Breast epithelium (tissue), 4 donors: ENCODE measurements around the gene LDB3. TPM values are rescaled to one million over a fixed set of nuclear protein-coding genes. Genes with fewer than 3 reads are reported as not detected.

ENCODE experiments used
- DNase-seq, 2 donors: peaks; one replicate each; pipeline ENCODE4 v3.0.0-alpha.2; 2019; ENCODE audit warnings: low spot score in 2 of 2
- H3K27ac ChIP-seq, 2 donors: fragments of 200-600 bp; sonication (generic) in 1 of 2; one replicate each; pipeline ENCODE4 v1.5.1; 2016 to 2019; ENCODE audit warnings: mild to moderate bottlenecking in 1 of 2
- H3K27me3 ChIP-seq, 2 donors: fragments of 200-600 bp; sonication (generic) in 1 of 2; one replicate each; pipeline versions ENCODE4 v1.5.1 to v1.6.0; 2017 to 2019; ENCODE audit warnings: control low read depth in 1 of 2, mild to moderate bottlenecking in 1 of 2
- H3K36me3 ChIP-seq: fragments of 200-600 bp; one replicate; pipeline ENCODE4 v1.5.1; 2019
- H3K4me1 ChIP-seq, 2 donors: fragments of 200-600 bp; sonication (generic); one replicate each; pipeline ENCODE4 v1.5.1; 2016 to 2019; ENCODE audit warnings: control low read depth in 1 of 2
- H3K4me3 ChIP-seq, 3 donors: fragments of 200-600 bp; sonication (generic); 1 replicate in 2 of 3; 2 replicates in 1 of 3; pipeline ENCODE4 v1.5.1; 2016 to 2019; ENCODE audit warnings: mild to moderate bottlenecking in 3 of 3, moderate library complexity in 2 of 3
- H3K9me3 ChIP-seq, 2 donors: fragments of 200-600 bp; sonication (generic) in 1 of 2; one replicate each; pipeline ENCODE4 v1.5.1; 2016 to 2019; ENCODE audit warnings: control low read depth in 1 of 2
- CTCF ChIP-seq, 3 donors: fragments of 450-650 bp; IDR thresholded peaks; one replicate each; pipeline ENCODE4 v1.5.1; 2016 to 2017; ENCODE audit warnings: antibody characterized with exemption in 3 of 3, mild to moderate bottlenecking in 3 of 3, moderate library complexity in 3 of 3
- POLR2A ChIP-seq: fragments of 450-650 bp; IDR thresholded peaks from one replicate; pipeline ENCODE4 v1.6.1; 2016; ENCODE audit warnings: antibody characterized with exemption, mild to moderate bottlenecking, moderate library complexity
- POLR2AphosphoS5 ChIP-seq, 3 donors: sonication (generic); formaldehyde crosslinking; IDR thresholded peaks; one replicate each; pipeline ENCODE4 v1.6.1; 2017; ENCODE audit warnings: antibody characterized with exemption in 3 of 3
- intact Hi-C: fragments of 100-400 bp; cut with DNase I; formaldehyde crosslinking; loops from one replicate; pipeline ENCODE4 v1.15.1; 2023; ENCODE audit warnings: low total_unique reads
- total RNA-seq, 3 donors: library from RNA; depleted of rRNA; stranded (reverse); fragments of >200 nt; gene quantifications; one replicate each; pipeline ENCODE4 v1.1.0, GENCODE V29; 2016

Gene LDB3
- total RNA-seq, 3 donors from 2014 or later, result 0.98 to 2.9 (median 1.3) TPM

- TF ChIP-seq POLR2AphosphoS5 (IDR thresholded peaks at IDR 0.05) (no peak), POLR2A (no peak), CTCF (IDR thresholded peaks at IDR 0.05) (no peak)
- no peak for DNase-seq
- no peaks in the 10 kb centered on the region for H3K9me3 ChIP-seq
- H3K4me3 ChIP-seq, result no peak overlapping the region
- no peak overlapping the region for H3K27ac ChIP-seq
- H3K36me3 ChIP-seq, result no peaks in the 10 kb centered on the region
- no peaks in the 10 kb centered on the region for H3K4me1 ChIP-seq
- intact Hi-C loops, result no loop called here
- no peaks in the 10 kb centered on the region for H3K27me3 ChIP-seq
These were observed 79.7 kb downstream of the LDB3 start for GRCh38 chr10:86747796-86748581.

GRCh38 chr10:86749854-86750253, 81.5 kb downstream of the LDB3 start:
- DNase-seq, result no peak

GRCh38 chr10:86751477-86751876, 83.2 kb downstream of the LDB3 start:
- intact Hi-C loops, result no loop called here
- Histone ChIP-seq H3K27me3 (no peaks in the 10 kb centered on the region), H3K36me3 (no peaks in the 10 kb centered on the region), H3K9me3 (no peaks in the 10 kb centered on the region), H3K27ac (no peak overlapping the region), H3K4me3 (no peak overlapping the region), H3K4me1 (no peaks in the 10 kb centered on the region)
- DNase-seq, result no peak
- TF ChIP-seq POLR2AphosphoS5 (IDR thresholded peaks at IDR 0.05), result no peak

More at GRCh38 chr10:86749854-86750253, 81.5 kb downstream of the LDB3 start:
- intact Hi-C loops, result no loop called here
- H3K36me3 ChIP-seq, result no peaks in the 10 kb centered on the region
- H3K9me3 ChIP-seq, result no peaks in the 10 kb centered on the region
- no peaks in the 10 kb centered on the region for H3K4me1 ChIP-seq
- H3K4me3 ChIP-seq, result no peak overlapping the region
- H3K27ac ChIP-seq, result no peak overlapping the region
- H3K27me3 ChIP-seq, result no peaks in the 10 kb centered on the region
- TF ChIP-seq POLR2AphosphoS5 (IDR thresholded peaks at IDR 0.05), result no peak
- no peak for TF ChIP-seq POLR2A
- TF ChIP-seq CTCF (IDR thresholded peaks at IDR 0.05), result no peak

- no peak for DNase-seq
- intact Hi-C loops, result no loop called here
- Histone ChIP-seq H3K27me3 (no peaks in the 10 kb centered on the region), H3K9me3 (no peaks in the 10 kb centered on the region), H3K36me3 (no peaks in the 10 kb centered on the region), H3K27ac (no peak overlapping the region), H3K4me1 (no peaks in the 10 kb centered on the region), H3K4me3 (no peak overlapping the region)
- no peak for TF ChIP-seq CTCF (IDR thresholded peaks at IDR 0.05)
- no peak for TF ChIP-seq POLR2A
- no peak for TF ChIP-seq POLR2AphosphoS5 (IDR thresholded peaks at IDR 0.05)
These were observed 84.0 kb downstream of the LDB3 start for GRCh38 chr10:86752311-86752710.

- no peaks in the 10 kb centered on the region for H3K36me3 ChIP-seq
- H3K4me3 ChIP-seq, result no peak overlapping the region
- no peaks in the 10 kb centered on the region for H3K27me3 ChIP-seq
- no peaks in the 10 kb centered on the region for H3K4me1 ChIP-seq
- no peaks in the 10 kb centered on the region for H3K9me3 ChIP-seq
- TF ChIP-seq CTCF (IDR thresholded peaks at IDR 0.05) (no peak), POLR2AphosphoS5 (IDR thresholded peaks at IDR 0.05) (no peak), POLR2A (no peak)
- no peak for DNase-seq
- intact Hi-C loops, result no loop called here
- H3K27ac ChIP-seq, result no peak overlapping the region
These were observed 84.7 kb downstream of the LDB3 start for GRCh38 chr10:86753051-86753450.
